ENCODE results near the gene SMCO4.
"Not testable (repeated sequence)": the region's sequence is repeated elsewhere in the genome, so short reads cannot be mapped to it uniquely, and the experiment has no call there.

The SMCO4 gene

DNA sequence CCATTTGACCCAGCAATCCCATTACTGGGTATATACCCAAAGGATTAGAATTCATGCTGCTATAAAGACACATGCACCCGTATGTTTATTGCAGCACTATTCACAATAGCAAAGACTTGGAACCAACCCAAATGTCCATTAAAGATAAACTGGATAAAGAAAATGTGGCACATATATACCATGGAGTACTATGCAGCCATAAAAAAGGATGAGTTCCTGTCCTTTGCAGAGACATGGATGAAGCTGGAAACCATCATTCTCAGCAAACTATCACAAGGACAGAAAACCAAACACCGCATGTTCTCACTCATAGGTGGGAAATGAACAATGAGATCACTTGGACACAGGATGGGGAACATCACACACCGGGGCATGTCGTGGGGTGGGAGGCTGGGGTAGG is 79.5 kb downstream of the SMCO4 start:
- H3K4me1 Mint-ChIP-seq, ATAC-seq, H3K36me3 Mint-ChIP-seq, H3K4me3 Mint-ChIP-seq, H3K27ac Mint-ChIP-seq, H3K9me3 Mint-ChIP-seq, H3K27me3 Mint-ChIP-seq: not testable (repeated sequence)

DNA sequence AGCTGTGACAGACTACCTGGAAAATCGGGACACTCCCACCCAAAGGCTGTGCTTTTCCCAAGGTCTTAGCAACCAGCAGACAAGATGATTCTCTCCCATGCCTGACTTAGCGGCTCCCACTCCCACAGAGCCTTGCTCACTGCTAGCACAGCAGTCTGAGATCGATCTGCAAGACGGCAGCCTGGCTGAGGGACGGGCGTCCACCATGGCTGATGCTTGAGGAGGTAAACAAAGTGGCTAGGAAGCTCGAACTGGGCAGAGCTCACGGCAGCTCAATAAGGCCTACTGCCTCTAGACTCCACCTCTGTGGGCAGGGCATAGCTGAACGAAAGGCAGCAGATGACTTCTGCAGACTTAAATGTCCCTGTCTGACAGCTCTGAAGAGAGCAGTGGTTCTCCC is 84.9 kb downstream of the SMCO4 start:
- Mint-ChIP-seq H3K4me1 (no peaks in the 10 kb centered on the region), H3K36me3 (no peaks in the 10 kb centered on the region), H3K9me3 (no peaks in the 10 kb centered on the region), H3K27me3 (peaks cover 15% of the 10 kb centered on the region), H3K4me3 (no peak overlapping the region), H3K27ac (no peak overlapping the region)
- ATAC-seq, result no peak

DNA sequence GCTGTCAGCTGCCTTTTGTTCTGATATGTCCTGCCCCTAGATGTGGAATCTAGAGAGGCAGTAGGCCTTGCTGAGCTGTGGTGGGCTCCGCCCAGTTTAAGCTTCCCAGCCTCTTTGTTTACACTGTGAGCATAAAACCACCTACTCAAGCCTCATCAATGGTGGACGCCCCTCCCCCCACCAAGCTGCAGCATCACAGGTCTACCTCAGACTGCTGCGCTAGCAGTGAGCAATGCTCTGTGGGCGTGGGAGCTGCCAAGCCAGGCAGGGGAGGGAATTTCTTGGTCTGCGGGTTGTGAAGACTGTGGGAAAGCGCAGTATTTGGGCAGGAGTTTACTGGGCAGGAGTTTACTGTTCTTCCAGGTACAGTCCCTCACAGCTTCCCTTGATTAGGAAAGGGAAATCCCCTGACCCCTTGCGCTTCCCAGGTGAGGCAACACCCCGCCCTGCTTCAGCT is 98.5 kb downstream of the SMCO4 start:
- Mint-ChIP-seq H3K4me1 (no peaks in the 10 kb centered on the region), H3K36me3 (no peaks in the 10 kb centered on the region), H3K27me3 (peaks cover 9% of the 10 kb centered on the region), H3K27ac (no peak overlapping the region), H3K4me3 (no peak overlapping the region), H3K9me3 (peaks cover 9% of the 10 kb centered on the region)
- ATAC-seq, result no peak

DNA sequence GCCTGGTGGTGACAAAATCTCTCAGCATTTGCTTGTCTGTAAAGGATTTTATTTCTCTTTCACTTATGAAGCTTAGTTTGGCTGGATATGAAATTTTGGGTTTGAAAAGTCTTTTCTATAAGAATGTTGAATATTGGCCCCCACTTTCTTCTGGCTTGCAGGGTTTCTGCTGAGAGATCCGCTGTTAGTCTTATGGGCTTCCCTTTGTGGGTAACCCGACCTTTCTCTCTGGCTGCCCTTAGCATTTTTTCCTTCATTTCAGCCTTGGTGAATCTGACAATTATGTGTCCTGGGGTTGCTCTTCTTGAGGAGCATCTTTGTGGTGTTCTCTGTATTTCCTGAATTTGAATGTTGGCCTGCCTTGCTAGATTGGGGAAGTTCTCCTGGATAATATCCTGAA is 100.0 kb downstream of the SMCO4 start:
- not testable (repeated sequence) for H3K9me3 Mint-ChIP-seq, H3K27ac Mint-ChIP-seq, H3K27me3 Mint-ChIP-seq, H3K36me3 Mint-ChIP-seq, H3K4me1 Mint-ChIP-seq, H3K4me3 Mint-ChIP-seq, ATAC-seq

DNA sequence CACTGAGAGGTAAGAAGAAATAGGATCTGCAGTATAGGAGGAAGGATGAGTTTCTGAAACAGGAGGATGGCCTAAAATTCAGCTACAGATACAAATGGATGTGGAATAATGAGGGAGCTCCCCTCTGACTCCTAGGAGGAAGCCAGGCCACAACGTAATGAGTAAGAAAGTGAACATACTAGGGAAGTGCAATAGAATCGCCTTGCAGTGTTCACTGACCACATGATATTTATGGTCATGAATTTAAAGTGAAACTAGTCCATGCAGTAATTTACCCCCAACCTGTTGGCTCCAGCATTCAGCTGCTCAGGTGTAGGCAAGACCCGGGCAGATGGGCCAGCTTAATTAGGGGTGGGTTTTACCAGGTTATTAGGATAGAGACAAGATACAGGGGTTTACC is 110.9 kb downstream of the SMCO4 start:
- Mint-ChIP-seq H3K36me3 (no peaks in the 10 kb centered on the region), H3K4me3 (no peak overlapping the region), H3K4me1 (no peaks in the 10 kb centered on the region), H3K27me3 (no peaks in the 10 kb centered on the region), H3K9me3 (no peaks in the 10 kb centered on the region), H3K27ac (no peak overlapping the region)
- ATAC-seq, result no peak

Data from stimulated activated memory B cell treated with anti-CD40 and anti-IgM and Interleukin-4, amounts not matched to agents 10 μg/mL and 1 μg/mL and 100 μg/mL, for 72 hours (primary cell).